Prostate gland (tissue), 2 donors: ENCODE data around the gene TMEM250.

Experiments used
- POLR2A ChIP-seq: fragments of 450-650 bp; IDR thresholded peaks from one replicate; pipeline ENCODE4 v1.6.1; 2016; ENCODE audit warnings: antibody characterized with exemption, mild to moderate bottlenecking
- POLR2AphosphoS5 ChIP-seq: sonication (generic); formaldehyde crosslinking; IDR thresholded peaks from one replicate; pipeline ENCODE4 v1.6.1; 2017; ENCODE audit warnings: antibody characterized with exemption
- TF ChIP-seq, protein P1 (sequence below), 4 experiments: fragments of 200-600 bp in 2 of 4; fragments of 450-650 bp in 2 of 4; sonication (generic) in 2 of 4; IDR thresholded peaks; 1 replicate in 3 of 4; 2 replicates in 1 of 4; pipeline ENCODE4 v1.5.1; 2016 to 2019; ENCODE audit warnings: antibody characterized with exemption in 4 of 4, mild to moderate bottlenecking in 2 of 4, moderate library complexity in 2 of 4

DNA sequence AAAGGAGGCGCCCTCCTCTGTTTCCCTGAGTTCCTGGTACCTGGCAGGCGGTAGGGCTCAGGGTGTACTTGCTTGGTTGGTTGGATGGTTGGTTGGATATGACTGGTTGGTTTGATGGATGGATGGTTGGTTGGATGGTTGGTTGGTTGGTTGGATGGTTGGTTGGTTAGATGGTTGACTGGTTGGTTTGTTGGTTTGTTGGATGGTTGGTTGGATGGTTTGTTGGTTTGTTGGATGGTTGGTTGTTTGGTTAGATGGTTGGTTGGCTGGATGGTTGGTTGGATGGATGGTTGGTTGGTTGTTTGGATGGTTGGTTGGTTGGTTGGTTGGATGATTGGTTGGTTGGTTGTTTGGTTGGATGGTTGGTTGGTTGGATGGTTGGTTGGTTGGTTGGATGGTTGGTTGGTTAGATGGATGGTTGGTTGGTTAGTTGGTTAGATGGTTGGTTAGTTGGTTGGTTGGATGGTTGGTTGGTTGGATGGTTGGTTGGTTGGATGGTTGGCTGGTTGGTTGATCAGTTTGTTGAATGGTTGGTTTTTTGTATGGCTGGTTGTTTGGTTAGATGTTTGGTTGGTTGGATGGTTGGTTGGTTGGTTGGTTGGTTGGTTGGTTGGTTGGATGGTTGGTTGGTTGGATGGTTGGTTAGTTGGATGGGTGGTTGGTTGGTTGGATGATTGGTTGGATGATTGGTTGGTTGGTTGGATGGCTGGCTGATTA is 6.5 kb upstream of the TMEM250 start:
- TF ChIP-seq, protein P1, sequence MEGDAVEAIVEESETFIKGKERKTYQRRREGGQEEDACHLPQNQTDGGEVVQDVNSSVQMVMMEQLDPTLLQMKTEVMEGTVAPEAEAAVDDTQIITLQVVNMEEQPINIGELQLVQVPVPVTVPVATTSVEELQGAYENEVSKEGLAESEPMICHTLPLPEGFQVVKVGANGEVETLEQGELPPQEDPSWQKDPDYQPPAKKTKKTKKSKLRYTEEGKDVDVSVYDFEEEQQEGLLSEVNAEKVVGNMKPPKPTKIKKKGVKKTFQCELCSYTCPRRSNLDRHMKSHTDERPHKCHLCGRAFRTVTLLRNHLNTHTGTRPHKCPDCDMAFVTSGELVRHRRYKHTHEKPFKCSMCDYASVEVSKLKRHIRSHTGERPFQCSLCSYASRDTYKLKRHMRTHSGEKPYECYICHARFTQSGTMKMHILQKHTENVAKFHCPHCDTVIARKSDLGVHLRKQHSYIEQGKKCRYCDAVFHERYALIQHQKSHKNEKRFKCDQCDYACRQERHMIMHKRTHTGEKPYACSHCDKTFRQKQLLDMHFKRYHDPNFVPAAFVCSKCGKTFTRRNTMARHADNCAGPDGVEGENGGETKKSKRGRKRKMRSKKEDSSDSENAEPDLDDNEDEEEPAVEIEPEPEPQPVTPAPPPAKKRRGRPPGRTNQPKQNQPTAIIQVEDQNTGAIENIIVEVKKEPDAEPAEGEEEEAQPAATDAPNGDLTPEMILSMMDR (IDR thresholded peaks at IDR 0.05) = no peak
- no peak for TF ChIP-seq POLR2AphosphoS5
- no peak for TF ChIP-seq POLR2A
